Renal cortical epithelial cell (primary cell): ENCODE measurements around the gene F2RL3. TPM values are rescaled to one million over a fixed set of nuclear protein-coding genes. Genes with fewer than 3 reads are reported as not detected.
A peak's percentile ranks its signal among the peaks of the same experiment; 100 is the strongest.

ENCODE experiments used
- DNase-seq: peaks from one replicate; pipeline ENCODE4 v3.0.0-alpha.2; 2011; ENCODE audit warnings: low read depth
- total RNA-seq: library from RNA; depleted of rRNA; stranded (reverse); fragments of >200 nt; gene quantifications from 2 replicates; pipeline ENCODE4 v1.2.3, GENCODE V29; 2014

F2RL3 gene
- total RNA-seq, 1 donor from 2014 or later: not detected

GRCh38 chr19:16894080-16894479, 5.3 kb downstream of the F2RL3 start:
- DNase-seq: no peak

GRCh38 chr19:16895467-16896145, 6.8 kb downstream of the F2RL3 start:
- DNase-seq: no peak

- no peak for DNase-seq
Observed at GRCh38 chr19:16896146-16897028, 7.6 kb downstream of the F2RL3 start.

GRCh38 chr19:16897029-16897855, 8.4 kb downstream of the F2RL3 start:
- DNase-seq: peak; percentile 84

- DNase-seq: no peak
Observed at GRCh38 chr19:16897856-16898161, 9.0 kb downstream of the F2RL3 start.

- DNase-seq: peak; percentile 36
Observed at GRCh38 chr19:16898361-16899015, 9.7 kb downstream of the F2RL3 start.

GRCh38 chr19:16899566-16900075, 10.8 kb downstream of the F2RL3 start:
- DNase-seq: no peak

GRCh38 chr19:16901491-16902175, 12.8 kb downstream of the F2RL3 start:
- DNase-seq: no peak

- no peak for DNase-seq
Observed at GRCh38 chr19:16902545-16902944, 13.7 kb downstream of the F2RL3 start.

- no peak for DNase-seq
Observed at GRCh38 chr19:16903347-16903746, 14.5 kb downstream of the F2RL3 start.

- no peak for DNase-seq
Observed at GRCh38 chr19:16904599-16904998, 15.8 kb downstream of the F2RL3 start.

GRCh38 chr19:16908759-16909158, 20.0 kb downstream of the F2RL3 start:
- DNase-seq: no peak

- DNase-seq: no peak
Observed at GRCh38 chr19:16911046-16911445, 22.2 kb downstream of the F2RL3 start.

GRCh38 chr19:16912780-16913179, 24.0 kb downstream of the F2RL3 start:
- DNase-seq: no peak

GRCh38 chr19:16914421-16914820, 25.6 kb downstream of the F2RL3 start:
- DNase-seq: no peak

- no peak for DNase-seq
Observed at GRCh38 chr19:16915135-16915534, 26.3 kb downstream of the F2RL3 start.

- no peak for DNase-seq
Observed at GRCh38 chr19:16915734-16916133, 26.9 kb downstream of the F2RL3 start.

- no peak for DNase-seq
Observed at GRCh38 chr19:16917401-16917800, 28.6 kb downstream of the F2RL3 start.

GRCh38 chr19:16919496-16919895, 30.7 kb downstream of the F2RL3 start:
- no peak for DNase-seq

GRCh38 chr19:16920816-16921529, 32.2 kb downstream of the F2RL3 start:
- no peak for DNase-seq
